OCI-LY3 (cell line): ENCODE results near the gene SIPA1.

Source experiments
- H2AFZ ChIP-seq: fragments of 200-600, 300-600 bp; shearing (Covaris generic); 2 replicates; pipeline ENCODE4 v1.6.0; 2014; ENCODE audit warnings: antibody characterized with exemption, low read depth, low read length
- H3K27ac ChIP-seq: fragments of 200-600, 300-600 bp; sonication (generic); 2 replicates; pipeline ENCODE4 v1.5.1; 2014; ENCODE audit warnings: mild to moderate bottlenecking, low read length, moderate library complexity, mixed read lengths
- H3K27me3 ChIP-seq: fragments of 200-600, 300-600 bp; sonication (generic); 2 replicates; pipeline ENCODE4 v1.6.1; 2014; ENCODE audit warnings: low read depth, low read length, mixed read lengths
- H3K36me3 ChIP-seq: fragments of 200-600, 300-600 bp; sonication (generic); replicated peaks from 2 replicates; pipeline ENCODE3; 2014; ENCODE audit warnings: low read depth, low read length, mixed read lengths
- H3K4me1 ChIP-seq: fragments of 300-600, 200-600 bp; sonication (generic); 2 replicates; pipeline ENCODE4 v1.6.1; 2014; ENCODE audit warnings: low read length, mixed read lengths
- H3K4me2 ChIP-seq: fragments of 200-600, 300-600 bp; sonication (generic); 2 replicates; pipeline ENCODE4 v1.6.1; 2014; ENCODE audit warnings: low read length, mixed read lengths
- H3K4me3 ChIP-seq: fragments of 300-600, 200-600 bp; sonication (generic); 2 replicates; pipeline ENCODE4 v1.5.1; 2014; ENCODE audit warnings: antibody characterized with exemption, mild to moderate bottlenecking, low read length, moderate library complexity
- H3K79me2 ChIP-seq: fragments of 300-600, 200-600 bp; shearing (Covaris generic); 2 replicates; pipeline ENCODE4 v1.6.1; 2014; ENCODE audit warnings: mild to moderate bottlenecking, low read length, mixed read lengths
- H3K9ac ChIP-seq: fragments of 300-600, 200-600 bp; shearing (Covaris generic); 2 replicates; pipeline ENCODE4 v1.6.0; 2014; ENCODE audit warnings: mild to moderate bottlenecking, low read length, moderate library complexity
- H3K9me3 ChIP-seq: fragments of 200-600, 300-600 bp; shearing (Covaris generic); 2 replicates; pipeline ENCODE4 v1.6.1; 2014; ENCODE audit warnings: low read length, mixed read lengths; ENCODE audit not compliant: insufficient read depth
- H4K20me1 ChIP-seq: fragments of 200-600, 300-600 bp; sonication (generic); 2 replicates; pipeline ENCODE4 v1.6.1; 2016; ENCODE audit warnings: low read length, mixed read lengths; ENCODE audit not compliant: insufficient read depth
- EZH2phosphoT487 ChIP-seq: fragments of 200-600 bp; shearing (Covaris generic); IDR thresholded peaks from 2 replicates; pipeline ENCODE4 v1.6.1; 2018; ENCODE audit warnings: antibody characterized with exemption, mixed run types, low read depth
- TF ChIP-seq, protein P1 (sequence below): fragments of 200-600, 300-600 bp; sonication (generic); IDR thresholded peaks from 2 replicates; pipeline ENCODE4 v1.5.1; 2014; ENCODE audit warnings: antibody characterized with exemption, low read length, low read depth

SIPA1 gene

DNA sequence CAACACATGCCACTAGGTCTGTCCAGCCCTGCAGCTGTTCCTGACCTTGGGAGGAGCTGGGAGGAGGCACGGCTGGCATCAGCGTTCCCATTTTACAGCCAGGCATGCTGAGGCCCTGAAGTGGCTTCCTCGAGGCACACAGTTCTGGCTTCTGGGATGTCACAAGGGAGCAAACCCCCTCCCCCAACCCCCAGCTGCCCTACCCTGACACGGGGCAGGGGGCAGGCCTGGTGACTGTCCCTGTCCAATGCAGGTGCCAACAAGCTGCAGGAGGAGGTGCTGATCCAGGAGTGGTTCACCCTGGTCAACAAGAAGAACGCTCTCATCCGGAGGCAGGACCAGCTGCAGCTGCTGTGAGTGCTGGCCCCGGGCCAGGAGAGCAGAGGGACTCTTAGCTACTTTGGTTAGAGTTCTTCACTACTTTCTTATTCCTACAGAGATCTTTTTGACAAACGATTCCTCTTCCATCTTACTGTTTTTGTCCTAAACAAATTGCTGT lies 47.6 kb upstream of the SIPA1 start:
- Histone ChIP-seq H3K4me1 (peaks cover 48% of the 10 kb centered on the region), H3K9ac (no peak overlapping the region), H3K4me2 (peak overlapping the region; percentile 50), H3K36me3 (peaks cover 7% of the 10 kb centered on the region), H2AFZ (no peak overlapping the region), H3K4me3 (no peak overlapping the region), H3K79me2 (no peaks in the 10 kb centered on the region), H3K27ac (peak overlapping the region; percentile 25), H4K20me1 (no peaks in the 10 kb centered on the region), H3K27me3 (no peaks in the 10 kb centered on the region), H3K9me3 (no peaks in the 10 kb centered on the region)
- TF ChIP-seq, protein P1, sequence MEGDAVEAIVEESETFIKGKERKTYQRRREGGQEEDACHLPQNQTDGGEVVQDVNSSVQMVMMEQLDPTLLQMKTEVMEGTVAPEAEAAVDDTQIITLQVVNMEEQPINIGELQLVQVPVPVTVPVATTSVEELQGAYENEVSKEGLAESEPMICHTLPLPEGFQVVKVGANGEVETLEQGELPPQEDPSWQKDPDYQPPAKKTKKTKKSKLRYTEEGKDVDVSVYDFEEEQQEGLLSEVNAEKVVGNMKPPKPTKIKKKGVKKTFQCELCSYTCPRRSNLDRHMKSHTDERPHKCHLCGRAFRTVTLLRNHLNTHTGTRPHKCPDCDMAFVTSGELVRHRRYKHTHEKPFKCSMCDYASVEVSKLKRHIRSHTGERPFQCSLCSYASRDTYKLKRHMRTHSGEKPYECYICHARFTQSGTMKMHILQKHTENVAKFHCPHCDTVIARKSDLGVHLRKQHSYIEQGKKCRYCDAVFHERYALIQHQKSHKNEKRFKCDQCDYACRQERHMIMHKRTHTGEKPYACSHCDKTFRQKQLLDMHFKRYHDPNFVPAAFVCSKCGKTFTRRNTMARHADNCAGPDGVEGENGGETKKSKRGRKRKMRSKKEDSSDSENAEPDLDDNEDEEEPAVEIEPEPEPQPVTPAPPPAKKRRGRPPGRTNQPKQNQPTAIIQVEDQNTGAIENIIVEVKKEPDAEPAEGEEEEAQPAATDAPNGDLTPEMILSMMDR: no peak
- no peak for TF ChIP-seq EZH2phosphoT487

DNA sequence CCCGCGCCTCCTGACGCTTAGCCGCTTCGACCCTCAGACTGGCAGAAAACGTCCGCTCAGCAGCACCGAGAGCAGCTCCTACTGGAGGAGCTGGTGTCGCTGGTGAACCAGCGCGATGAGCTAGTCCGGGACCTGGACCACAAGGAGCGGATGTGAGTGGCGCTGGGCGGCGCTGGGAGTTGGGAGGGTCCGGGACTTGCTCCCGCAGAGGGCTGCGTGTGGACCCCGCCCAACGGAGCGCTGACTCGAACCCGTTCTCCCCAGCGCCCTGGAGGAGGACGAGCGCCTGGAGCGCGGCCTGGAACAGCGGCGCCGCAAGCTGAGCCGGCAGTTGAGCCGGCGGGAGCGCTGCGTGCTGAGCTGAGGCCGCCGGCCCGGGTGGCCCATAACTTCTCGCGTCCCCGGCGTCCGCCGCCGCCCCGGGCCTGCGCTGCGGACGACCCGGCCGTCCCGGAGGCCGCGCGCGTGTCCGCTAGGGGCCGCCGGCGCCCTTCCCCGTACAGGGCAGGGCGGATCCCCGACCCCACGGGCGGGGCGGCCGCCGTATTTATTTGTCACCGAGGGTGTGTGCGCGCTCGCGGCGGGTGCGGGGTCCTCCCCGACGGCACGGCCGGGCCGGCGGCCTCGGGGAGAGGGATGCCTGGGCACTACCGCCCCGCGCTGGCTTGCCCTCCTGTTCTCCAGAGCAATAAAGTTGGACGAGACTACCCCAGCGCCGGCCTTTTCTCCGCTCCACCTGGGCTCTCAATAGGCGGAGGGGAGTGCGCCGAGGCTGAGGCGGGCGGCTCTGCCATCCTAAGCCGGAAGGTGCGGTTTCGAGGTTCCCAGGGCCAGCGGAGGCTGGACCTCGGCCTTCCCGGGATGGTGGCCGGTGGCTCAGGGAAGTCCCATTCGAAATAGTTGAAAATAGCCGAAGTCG lies 45.7 kb upstream of the SIPA1 start:
- no peak for TF ChIP-seq EZH2phosphoT487
- TF ChIP-seq, protein P1: no peak
- no peak overlapping the region for H3K4me3 ChIP-seq
- H3K4me1 ChIP-seq: peaks cover 35% of the 10 kb centered on the region
- H3K27me3 ChIP-seq: no peaks in the 10 kb centered on the region
- H3K9me3 ChIP-seq: no peaks in the 10 kb centered on the region
- H3K36me3 ChIP-seq: peaks cover 4% of the 10 kb centered on the region
- H3K9ac ChIP-seq: no peak overlapping the region
- H3K27ac ChIP-seq: no peak overlapping the region
- no peaks in the 10 kb centered on the region for H4K20me1 ChIP-seq
- no peaks in the 10 kb centered on the region for H3K79me2 ChIP-seq
- H3K4me2 ChIP-seq: no peak overlapping the region
- no peak overlapping the region for H2AFZ ChIP-seq

DNA sequence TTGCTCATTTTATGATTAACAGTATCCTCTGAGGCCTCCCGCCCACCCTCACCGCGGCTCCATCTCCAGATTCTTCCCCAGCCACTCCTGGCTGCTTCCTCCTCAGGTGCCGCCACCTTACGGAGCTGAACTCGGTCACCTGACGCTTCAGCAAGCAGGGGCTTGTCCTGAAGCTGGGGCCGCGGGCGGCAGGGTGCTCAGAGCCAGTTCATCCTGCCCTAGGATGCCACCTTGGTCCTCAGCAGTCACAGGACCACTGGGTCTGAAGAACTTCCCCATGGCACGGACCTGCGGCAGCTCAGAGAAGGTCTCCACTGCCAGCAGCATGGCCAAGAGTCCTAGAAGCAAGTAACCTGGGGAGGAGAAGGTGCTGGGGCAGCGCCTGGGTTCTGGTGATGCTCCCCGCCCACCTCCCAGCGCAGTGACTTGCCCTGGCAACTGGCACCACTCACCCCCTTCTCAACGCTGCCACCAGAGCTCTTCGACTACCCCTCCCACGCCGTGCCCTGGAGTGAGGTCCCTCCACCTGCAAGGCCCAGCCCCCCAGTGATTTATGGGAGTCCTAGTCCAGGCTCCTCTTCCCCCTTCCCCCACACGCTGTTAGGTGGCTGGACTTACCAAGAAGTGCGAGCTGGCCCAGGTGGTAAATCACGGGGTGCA lies 44.9 kb upstream of the SIPA1 start:
- no peak overlapping the region for H3K9ac ChIP-seq
- H3K27ac ChIP-seq: no peak overlapping the region
- peaks cover 10% of the 10 kb centered on the region for H3K36me3 ChIP-seq
- H4K20me1 ChIP-seq: no peaks in the 10 kb centered on the region
- H3K79me2 ChIP-seq: no peaks in the 10 kb centered on the region
- TF ChIP-seq, protein P1: no peak
- TF ChIP-seq EZH2phosphoT487: no peak
- no peaks in the 10 kb centered on the region for H3K9me3 ChIP-seq
- H3K4me2 ChIP-seq: no peak overlapping the region
- no peak overlapping the region for H3K4me3 ChIP-seq
- peaks cover 27% of the 10 kb centered on the region for H3K4me1 ChIP-seq
- no peaks in the 10 kb centered on the region for H3K27me3 ChIP-seq
- no peak overlapping the region for H2AFZ ChIP-seq
